C4-2B (cell line): ENCODE measurements around the gene NAB1.

ENCODE experiments used
- ZFX ChIP-seq: fragments of 450-650 bp; IDR thresholded peaks from 2 replicates; pipeline ENCODE4 v1.6.1; 2017
- TF ChIP-seq, protein P1 (sequence below): fragments of 450-650 bp; conservative IDR thresholded peaks from 2 replicates; pipeline ENCODE4 v1.5.1; 2017; ENCODE audit warnings: mild to moderate bottlenecking

DNA sequence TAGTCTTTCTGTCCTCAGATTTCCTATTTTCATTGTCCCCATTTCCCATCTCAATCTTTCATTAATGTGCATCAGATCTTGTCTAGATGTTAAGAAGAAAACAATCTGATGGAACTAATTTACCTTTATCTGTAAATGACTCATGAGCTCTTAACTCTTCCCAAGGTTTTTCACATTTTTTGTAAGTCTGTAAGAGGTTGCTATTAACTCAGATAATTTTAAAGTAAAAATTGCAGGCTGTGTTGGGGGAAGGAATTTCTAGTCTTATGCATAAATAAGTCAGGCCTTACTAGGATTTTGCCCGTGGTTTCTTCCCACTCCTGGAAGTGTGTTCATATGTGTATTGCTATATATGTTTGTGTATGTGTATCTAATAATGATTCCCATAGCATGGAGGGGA is 4.3 kb downstream of the NAB1 start:
- TF ChIP-seq, protein P1, sequence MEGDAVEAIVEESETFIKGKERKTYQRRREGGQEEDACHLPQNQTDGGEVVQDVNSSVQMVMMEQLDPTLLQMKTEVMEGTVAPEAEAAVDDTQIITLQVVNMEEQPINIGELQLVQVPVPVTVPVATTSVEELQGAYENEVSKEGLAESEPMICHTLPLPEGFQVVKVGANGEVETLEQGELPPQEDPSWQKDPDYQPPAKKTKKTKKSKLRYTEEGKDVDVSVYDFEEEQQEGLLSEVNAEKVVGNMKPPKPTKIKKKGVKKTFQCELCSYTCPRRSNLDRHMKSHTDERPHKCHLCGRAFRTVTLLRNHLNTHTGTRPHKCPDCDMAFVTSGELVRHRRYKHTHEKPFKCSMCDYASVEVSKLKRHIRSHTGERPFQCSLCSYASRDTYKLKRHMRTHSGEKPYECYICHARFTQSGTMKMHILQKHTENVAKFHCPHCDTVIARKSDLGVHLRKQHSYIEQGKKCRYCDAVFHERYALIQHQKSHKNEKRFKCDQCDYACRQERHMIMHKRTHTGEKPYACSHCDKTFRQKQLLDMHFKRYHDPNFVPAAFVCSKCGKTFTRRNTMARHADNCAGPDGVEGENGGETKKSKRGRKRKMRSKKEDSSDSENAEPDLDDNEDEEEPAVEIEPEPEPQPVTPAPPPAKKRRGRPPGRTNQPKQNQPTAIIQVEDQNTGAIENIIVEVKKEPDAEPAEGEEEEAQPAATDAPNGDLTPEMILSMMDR: no peak
- TF ChIP-seq ZFX: no peak
